Neural cell (in vitro differentiated cells): ENCODE measurements around the gene PTGER3. TPM values are rescaled to one million over a fixed set of nuclear protein-coding genes. Genes with fewer than 3 reads are reported as not detected.

ENCODE experiments used
- H2AFZ ChIP-seq: fragments of 200-600, 300-800 bp; sonication (generic), shearing (Covaris generic); 2 replicates; pipeline ENCODE4 v1.6.0; 2014; ENCODE audit warnings: low read depth, mild to moderate bottlenecking, antibody characterized with exemption, low read length, moderate library complexity
- H3F3A ChIP-seq: fragments of 200-600 bp; shearing (Covaris generic); 2 replicates; pipeline ENCODE4 v1.6.1; 2016; ENCODE audit warnings: mild to moderate bottlenecking, moderate library complexity, mixed read lengths, antibody characterized with exemption, low read length; ENCODE audit not compliant: insufficient read depth, poor library complexity, severe bottlenecking
- H3K27ac ChIP-seq: fragments of 200-600, 300-800 bp; sonication (generic), shearing (Covaris generic); 2 replicates; pipeline ENCODE4 v1.5.1; 2014; ENCODE audit warnings: mild to moderate bottlenecking, low read length, moderate library complexity
- H3K27me3 ChIP-seq: fragments of 300-800, 200-600 bp; sonication (generic), shearing (Covaris generic); 2 replicates; pipeline ENCODE4 v1.6.0; 2014; ENCODE audit warnings: mild to moderate bottlenecking, low read depth, low read length, moderate library complexity; ENCODE audit not compliant: insufficient read depth
- H3K36me3 ChIP-seq: fragments of 300-800, 200-600 bp; sonication (generic), shearing (Covaris generic); 2 replicates; pipeline ENCODE4 v1.5.1; 2014; ENCODE audit warnings: mild to moderate bottlenecking, antibody characterized with exemption, low read length, moderate library complexity; ENCODE audit not compliant: insufficient read depth
- H3K4me2 ChIP-seq: fragments of 300-800, 200-600 bp; sonication (generic), shearing (Covaris generic); 2 replicates; pipeline ENCODE4 v1.6.0; 2014; ENCODE audit warnings: mild to moderate bottlenecking, low read length
- H3K4me3 ChIP-seq: fragments of 300-800, 200-600 bp; sonication (generic), shearing (Covaris generic); 2 replicates; pipeline ENCODE4 v1.5.1; 2014; ENCODE audit warnings: mild to moderate bottlenecking, low read length, moderate library complexity
- H3K79me2 ChIP-seq: fragments of 200-600 bp; shearing (Covaris generic); replicated peaks from 2 replicates; pipeline ENCODE4 v1.6.0; 2014; ENCODE audit warnings: mild to moderate bottlenecking, low read length, moderate library complexity; ENCODE audit not compliant: insufficient read depth
- H3K9ac ChIP-seq: fragments of 300-800, 200-600 bp; sonication (generic), shearing (Covaris generic); 2 replicates; pipeline ENCODE4 v1.6.1; 2016; ENCODE audit warnings: mild to moderate bottlenecking, low read length, mixed read lengths
- H3K9me2 ChIP-seq: fragments of 200-600 bp; shearing (Covaris generic); 2 replicates; pipeline ENCODE4 v1.6.1; 2016; ENCODE audit warnings: mild to moderate bottlenecking, low read length, mixed read lengths; ENCODE audit not compliant: insufficient read depth
- H3K9me3 ChIP-seq: fragments of 200-600, 300-800 bp; sonication (generic), shearing (Covaris generic); 2 replicates; pipeline ENCODE4 v1.6.1; 2016; ENCODE audit warnings: mild to moderate bottlenecking, mixed run types, low read length, moderate library complexity, mixed read lengths
- H4K20me1 ChIP-seq: fragments of 200-600 bp; shearing (Covaris generic); 2 replicates; pipeline ENCODE4 v1.6.1; 2016; ENCODE audit warnings: mild to moderate bottlenecking, mixed run types; ENCODE audit not compliant: insufficient read depth
- EP300 ChIP-seq: fragments of 450-650 bp; conservative IDR thresholded peaks from 2 replicates; pipeline ENCODE4 v1.6.1; 2014; ENCODE audit warnings: antibody characterized with exemption, mild to moderate bottlenecking, moderate library complexity; ENCODE audit not compliant: poor library complexity, severe bottlenecking
- EZH2 ChIP-seq: fragments of 200-600, 300-800 bp; shearing (Covaris generic), sonication (generic); IDR thresholded peaks from 2 replicates; pipeline ENCODE4 v1.6.1; 2014; ENCODE audit warnings: antibody characterized with exemption, low read length, borderline replicate concordance, mild to moderate bottlenecking; ENCODE audit not compliant: insufficient read depth, poor library complexity, severe bottlenecking
- MXI1 ChIP-seq: fragments of 450-650 bp; conservative IDR thresholded peaks from 2 replicates; pipeline ENCODE4 v1.6.1; 2014; ENCODE audit warnings: antibody characterized with exemption, mild to moderate bottlenecking; ENCODE audit not compliant: poor library complexity, severe bottlenecking
- POLR2AphosphoS5 ChIP-seq: IDR thresholded peaks from 2 replicates; pipeline ENCODE4 v1.6.1; 2012
- RAD21 ChIP-seq: fragments of 450-650 bp; conservative IDR thresholded peaks from 2 replicates; pipeline ENCODE4 v1.6.1; 2014; ENCODE audit warnings: antibody characterized with exemption, mild to moderate bottlenecking, moderate library complexity
- SMC3 ChIP-seq: fragments of 450-650 bp; conservative IDR thresholded peaks from 2 replicates; pipeline ENCODE4 v1.6.1; 2014; ENCODE audit warnings: antibody characterized with exemption, mild to moderate bottlenecking, moderate library complexity; ENCODE audit not compliant: poor library complexity
- TAF1 ChIP-seq: IDR thresholded peaks from 2 replicates; pipeline ENCODE4 v1.6.1; 2012; ENCODE audit warnings: low read depth
- polyA plus RNA-seq: library from polyadenylated mRNA; depleted of rRNA; stranded (reverse); fragments of >200 nt; gene quantifications from 2 replicates; pipeline ENCODE4 v1.2.3, GENCODE V29; 2014
- TF ChIP-seq, protein P1 (sequence below): IDR thresholded peaks from 2 replicates; pipeline ENCODE4 v1.6.1; 2012; ENCODE audit warnings: borderline replicate concordance
- TF ChIP-seq, protein P2 (sequence below): fragments of 450-650 bp; IDR thresholded peaks from 2 replicates; pipeline ENCODE4 v1.5.1; 2014; ENCODE audit warnings: antibody characterized with exemption, mild to moderate bottlenecking, moderate library complexity; ENCODE audit not compliant: poor library complexity, severe bottlenecking

PTGER3 gene
- polyA plus RNA-seq, 1 donor from 2014 or later, result 1.7 TPM

DNA sequence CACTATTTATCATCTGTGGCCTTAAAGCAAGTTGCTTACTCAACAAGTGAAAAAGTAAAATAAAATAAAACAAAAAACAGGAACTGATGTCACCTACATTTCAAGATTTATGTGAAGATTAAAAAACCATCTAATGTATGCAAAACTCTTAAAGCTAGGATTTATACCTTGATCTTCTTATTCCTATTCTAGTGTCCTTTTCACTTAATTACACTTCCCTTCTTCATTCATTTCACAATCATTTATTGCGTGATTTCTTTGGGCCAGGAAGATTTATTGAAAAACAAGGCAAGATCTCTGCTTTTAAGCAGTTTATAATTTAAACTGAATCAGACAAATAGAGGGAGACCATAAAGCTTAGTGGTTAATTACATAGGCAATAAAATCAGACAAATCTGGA, 18.6 kb downstream of the PTGER3 start:
- Histone ChIP-seq H3K79me2 (no peaks in the 10 kb centered on the region), H3K36me3 (no peaks in the 10 kb centered on the region), H3K9ac (no peak overlapping the region), H2AFZ (no peak overlapping the region), H4K20me1 (no peaks in the 10 kb centered on the region), H3K4me2 (no peak overlapping the region), H3K27ac (no peak overlapping the region), H3K4me3 (no peak overlapping the region), H3K9me3 (no peaks in the 10 kb centered on the region), H3K27me3 (no peaks in the 10 kb centered on the region), H3K9me2 (no peaks in the 10 kb centered on the region), H3F3A (no peaks in the 10 kb centered on the region)
- no peak for TF ChIP-seq SMC3
- TF ChIP-seq, protein P1, sequence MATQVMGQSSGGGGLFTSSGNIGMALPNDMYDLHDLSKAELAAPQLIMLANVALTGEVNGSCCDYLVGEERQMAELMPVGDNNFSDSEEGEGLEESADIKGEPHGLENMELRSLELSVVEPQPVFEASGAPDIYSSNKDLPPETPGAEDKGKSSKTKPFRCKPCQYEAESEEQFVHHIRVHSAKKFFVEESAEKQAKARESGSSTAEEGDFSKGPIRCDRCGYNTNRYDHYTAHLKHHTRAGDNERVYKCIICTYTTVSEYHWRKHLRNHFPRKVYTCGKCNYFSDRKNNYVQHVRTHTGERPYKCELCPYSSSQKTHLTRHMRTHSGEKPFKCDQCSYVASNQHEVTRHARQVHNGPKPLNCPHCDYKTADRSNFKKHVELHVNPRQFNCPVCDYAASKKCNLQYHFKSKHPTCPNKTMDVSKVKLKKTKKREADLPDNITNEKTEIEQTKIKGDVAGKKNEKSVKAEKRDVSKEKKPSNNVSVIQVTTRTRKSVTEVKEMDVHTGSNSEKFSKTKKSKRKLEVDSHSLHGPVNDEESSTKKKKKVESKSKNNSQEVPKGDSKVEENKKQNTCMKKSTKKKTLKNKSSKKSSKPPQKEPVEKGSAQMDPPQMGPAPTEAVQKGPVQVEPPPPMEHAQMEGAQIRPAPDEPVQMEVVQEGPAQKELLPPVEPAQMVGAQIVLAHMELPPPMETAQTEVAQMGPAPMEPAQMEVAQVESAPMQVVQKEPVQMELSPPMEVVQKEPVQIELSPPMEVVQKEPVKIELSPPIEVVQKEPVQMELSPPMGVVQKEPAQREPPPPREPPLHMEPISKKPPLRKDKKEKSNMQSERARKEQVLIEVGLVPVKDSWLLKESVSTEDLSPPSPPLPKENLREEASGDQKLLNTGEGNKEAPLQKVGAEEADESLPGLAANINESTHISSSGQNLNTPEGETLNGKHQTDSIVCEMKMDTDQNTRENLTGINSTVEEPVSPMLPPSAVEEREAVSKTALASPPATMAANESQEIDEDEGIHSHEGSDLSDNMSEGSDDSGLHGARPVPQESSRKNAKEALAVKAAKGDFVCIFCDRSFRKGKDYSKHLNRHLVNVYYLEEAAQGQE, result no peak
- TF ChIP-seq MXI1, result no peak
- TF ChIP-seq POLR2AphosphoS5, result no peak
- TF ChIP-seq, protein P2, sequence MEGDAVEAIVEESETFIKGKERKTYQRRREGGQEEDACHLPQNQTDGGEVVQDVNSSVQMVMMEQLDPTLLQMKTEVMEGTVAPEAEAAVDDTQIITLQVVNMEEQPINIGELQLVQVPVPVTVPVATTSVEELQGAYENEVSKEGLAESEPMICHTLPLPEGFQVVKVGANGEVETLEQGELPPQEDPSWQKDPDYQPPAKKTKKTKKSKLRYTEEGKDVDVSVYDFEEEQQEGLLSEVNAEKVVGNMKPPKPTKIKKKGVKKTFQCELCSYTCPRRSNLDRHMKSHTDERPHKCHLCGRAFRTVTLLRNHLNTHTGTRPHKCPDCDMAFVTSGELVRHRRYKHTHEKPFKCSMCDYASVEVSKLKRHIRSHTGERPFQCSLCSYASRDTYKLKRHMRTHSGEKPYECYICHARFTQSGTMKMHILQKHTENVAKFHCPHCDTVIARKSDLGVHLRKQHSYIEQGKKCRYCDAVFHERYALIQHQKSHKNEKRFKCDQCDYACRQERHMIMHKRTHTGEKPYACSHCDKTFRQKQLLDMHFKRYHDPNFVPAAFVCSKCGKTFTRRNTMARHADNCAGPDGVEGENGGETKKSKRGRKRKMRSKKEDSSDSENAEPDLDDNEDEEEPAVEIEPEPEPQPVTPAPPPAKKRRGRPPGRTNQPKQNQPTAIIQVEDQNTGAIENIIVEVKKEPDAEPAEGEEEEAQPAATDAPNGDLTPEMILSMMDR, result no peak
- no peak for TF ChIP-seq TAF1
- no peak for TF ChIP-seq RAD21
- TF ChIP-seq EP300, result no peak
- no peak for TF ChIP-seq EZH2

DNA sequence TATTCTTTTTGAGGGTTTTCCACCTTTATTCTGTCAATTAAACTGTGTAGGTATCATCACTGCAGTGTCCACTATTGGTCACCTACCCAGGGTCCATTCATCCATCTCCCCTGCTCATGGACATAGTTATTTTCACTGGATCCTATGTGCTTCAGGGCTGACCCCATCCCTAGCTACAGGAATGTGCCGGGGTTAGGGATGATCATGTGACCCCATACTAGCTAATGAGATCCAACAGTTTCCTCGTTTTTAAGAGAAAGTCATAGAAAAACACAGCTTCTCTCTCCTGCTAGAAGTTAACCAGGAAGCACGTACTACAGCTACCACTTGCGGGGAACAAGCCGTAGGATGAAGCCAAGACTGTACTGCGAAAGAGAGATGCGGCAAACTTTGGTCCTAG, 19.6 kb downstream of the PTGER3 start:
- Histone ChIP-seq H3K27me3 (no peaks in the 10 kb centered on the region), H3K9me3 (no peaks in the 10 kb centered on the region)

More for the DNA sequence above, 19.6 kb downstream of the PTGER3 start:
- Histone ChIP-seq H3K36me3 (no peaks in the 10 kb centered on the region), H3K4me3 (no peak overlapping the region), H3K27ac (no peak overlapping the region), H4K20me1 (no peaks in the 10 kb centered on the region), H3K9ac (no peak overlapping the region), H2AFZ (no peak overlapping the region), H3F3A (no peaks in the 10 kb centered on the region), H3K4me2 (no peak overlapping the region), H3K79me2 (no peaks in the 10 kb centered on the region), H3K9me2 (no peaks in the 10 kb centered on the region)
- TF ChIP-seq TAF1 (no peak), POLR2AphosphoS5 (no peak), EZH2 (no peak), SMC3 (no peak), EP300 (no peak), MXI1 (no peak), RAD21 (no peak)
- TF ChIP-seq, protein P1, result no peak
- TF ChIP-seq, protein P2, result no peak
